Breast epithelium (tissue), 4 donors: ENCODE data around the gene KIF6. TPM values are rescaled to one million over a fixed set of nuclear protein-coding genes. Genes with fewer than 3 reads are reported as not detected.

ENCODE experiments used
- DNase-seq, 2 donors: peaks; one replicate each; pipeline ENCODE4 v3.0.0-alpha.2; 2019; ENCODE audit warnings: low spot score in 2 of 2
- H3K27ac ChIP-seq, 2 donors: fragments of 200-600 bp; sonication (generic) in 1 of 2; one replicate each; pipeline ENCODE4 v1.5.1; 2016 to 2019; ENCODE audit warnings: mild to moderate bottlenecking in 1 of 2
- H3K27me3 ChIP-seq, 2 donors: fragments of 200-600 bp; sonication (generic) in 1 of 2; one replicate each; pipeline versions ENCODE4 v1.5.1 to v1.6.0; 2017 to 2019; ENCODE audit warnings: control low read depth in 1 of 2, mild to moderate bottlenecking in 1 of 2
- H3K36me3 ChIP-seq: fragments of 200-600 bp; one replicate; pipeline ENCODE4 v1.5.1; 2019
- H3K4me1 ChIP-seq, 2 donors: fragments of 200-600 bp; sonication (generic); one replicate each; pipeline ENCODE4 v1.5.1; 2016 to 2019; ENCODE audit warnings: control low read depth in 1 of 2
- H3K4me3 ChIP-seq, 3 donors: fragments of 200-600 bp; sonication (generic); 1 replicate in 2 of 3; 2 replicates in 1 of 3; pipeline ENCODE4 v1.5.1; 2016 to 2019; ENCODE audit warnings: mild to moderate bottlenecking in 3 of 3, moderate library complexity in 2 of 3
- H3K9me3 ChIP-seq, 2 donors: fragments of 200-600 bp; sonication (generic) in 1 of 2; one replicate each; pipeline ENCODE4 v1.5.1; 2016 to 2019; ENCODE audit warnings: control low read depth in 1 of 2
- CTCF ChIP-seq, 3 donors: fragments of 450-650 bp; IDR thresholded peaks; one replicate each; pipeline ENCODE4 v1.5.1; 2016 to 2017; ENCODE audit warnings: antibody characterized with exemption in 3 of 3, mild to moderate bottlenecking in 3 of 3, moderate library complexity in 3 of 3
- POLR2A ChIP-seq: fragments of 450-650 bp; IDR thresholded peaks from one replicate; pipeline ENCODE4 v1.6.1; 2016; ENCODE audit warnings: antibody characterized with exemption, mild to moderate bottlenecking, moderate library complexity
- POLR2AphosphoS5 ChIP-seq, 3 donors: sonication (generic); formaldehyde crosslinking; IDR thresholded peaks; one replicate each; pipeline ENCODE4 v1.6.1; 2017; ENCODE audit warnings: antibody characterized with exemption in 3 of 3
- intact Hi-C: fragments of 100-400 bp; cut with DNase I; formaldehyde crosslinking; loops from one replicate; pipeline ENCODE4 v1.15.1; 2023; ENCODE audit warnings: low total_unique reads
- total RNA-seq, 3 donors: library from RNA; depleted of rRNA; stranded (reverse); fragments of >200 nt; gene quantifications; one replicate each; pipeline ENCODE4 v1.1.0, GENCODE V29; 2016

KIF6 gene
- total RNA-seq, 3 donors from 2014 or later: under 0.01 to 0.80 (median 0.15) TPM

DNA sequence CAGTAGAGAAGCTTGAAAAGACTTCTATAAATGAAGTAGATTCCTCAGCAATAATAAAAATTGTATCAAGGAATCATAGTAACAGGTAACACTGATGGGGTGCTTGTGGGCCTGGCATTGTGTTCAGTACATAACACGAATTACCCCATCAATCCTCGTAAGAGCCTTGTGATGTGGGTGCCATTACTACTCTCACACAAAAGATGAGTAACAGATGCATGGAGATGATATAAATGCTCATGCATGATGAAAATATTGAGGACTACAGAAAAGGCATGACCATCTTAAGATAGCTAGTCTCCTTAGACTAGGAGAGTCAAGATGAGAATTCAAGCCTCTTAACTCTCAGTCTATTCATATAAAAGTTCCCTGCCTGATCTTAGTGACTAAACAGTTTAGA, 158.1 kb downstream of the KIF6 start:
- intact Hi-C loops: no loop called here
- no peaks in the 10 kb centered on the region for H3K9me3 ChIP-seq
- H3K4me1 ChIP-seq: no peaks in the 10 kb centered on the region
- no peak for DNase-seq
- TF ChIP-seq POLR2AphosphoS5 (IDR thresholded peaks at IDR 0.05) (no peak), CTCF (IDR thresholded peaks at IDR 0.05) (no peak), POLR2A (no peak)
- H3K27me3 ChIP-seq: no peaks in the 10 kb centered on the region
- no peak overlapping the region for H3K4me3 ChIP-seq
- H3K36me3 ChIP-seq: no peaks in the 10 kb centered on the region
- no peak overlapping the region for H3K27ac ChIP-seq

- Histone ChIP-seq H3K36me3 (no peaks in the 10 kb centered on the region), H3K27me3 (no peaks in the 10 kb centered on the region), H3K27ac (no peak overlapping the region), H3K4me3 (no peak overlapping the region), H3K4me1 (no peaks in the 10 kb centered on the region), H3K9me3 (no peaks in the 10 kb centered on the region)
- TF ChIP-seq CTCF (IDR thresholded peaks at IDR 0.05) (no peak), POLR2A (no peak), POLR2AphosphoS5 (IDR thresholded peaks at IDR 0.05) (no peak)
- no peak for DNase-seq
- intact Hi-C loops: no loop called here
These were observed 158.8 kb downstream of the KIF6 start for GRCh38 chr6:39566456-39566855.

DNA sequence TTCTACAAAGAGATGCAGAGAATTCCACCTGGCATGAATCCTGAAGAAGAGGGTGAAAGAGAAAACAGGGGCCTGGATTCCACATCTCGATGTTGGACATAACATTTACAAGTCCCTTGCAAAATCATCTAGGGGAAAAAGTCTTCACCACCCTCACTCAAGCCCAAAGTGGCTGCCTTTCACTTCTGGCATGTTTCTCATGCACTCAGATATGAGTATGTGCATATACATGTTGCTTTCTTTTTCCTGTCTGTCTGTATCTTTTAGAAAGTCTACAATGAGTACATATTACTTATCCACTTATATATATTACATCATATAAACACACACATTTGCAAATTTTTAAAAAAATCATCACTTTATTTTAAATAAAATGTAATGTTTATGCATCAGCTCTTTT, 159.3 kb downstream of the KIF6 start:
- no peaks in the 10 kb centered on the region for H3K9me3 ChIP-seq
- H3K27me3 ChIP-seq: no peaks in the 10 kb centered on the region
- H3K4me3 ChIP-seq: no peak overlapping the region
- no peak overlapping the region for H3K27ac ChIP-seq
- no peaks in the 10 kb centered on the region for H3K36me3 ChIP-seq
- no peak for DNase-seq
- intact Hi-C loops: no loop called here
- no peaks in the 10 kb centered on the region for H3K4me1 ChIP-seq
- TF ChIP-seq POLR2A (no peak), CTCF (IDR thresholded peaks at IDR 0.05) (no peak), POLR2AphosphoS5 (IDR thresholded peaks at IDR 0.05) (no peak)

- H3K27me3 ChIP-seq: no peaks in the 10 kb centered on the region
- DNase-seq: no peak
- H3K4me3 ChIP-seq: no peak overlapping the region
- no peaks in the 10 kb centered on the region for H3K36me3 ChIP-seq
- intact Hi-C loops: no loop called here
- TF ChIP-seq CTCF (IDR thresholded peaks at IDR 0.05) (no peak), POLR2AphosphoS5 (IDR thresholded peaks at IDR 0.05) (no peak), POLR2A (no peak)
- no peaks in the 10 kb centered on the region for H3K4me1 ChIP-seq
- H3K27ac ChIP-seq: no peak overlapping the region
- H3K9me3 ChIP-seq: no peaks in the 10 kb centered on the region
These were observed 161.5 kb downstream of the KIF6 start for GRCh38 chr6:39563566-39564311.

GRCh38 chr6:39561536-39562266, 163.5 kb downstream of the KIF6 start:
- intact Hi-C loops: no loop called here
- DNase-seq: no peak
- Histone ChIP-seq H3K36me3 (no peaks in the 10 kb centered on the region), H3K4me3 (no peak overlapping the region), H3K27ac (peak overlapping the region in 1 of 2 donors; percentile 9), H3K27me3 (no peaks in the 10 kb centered on the region), H3K9me3 (no peaks in the 10 kb centered on the region), H3K4me1 (no peaks in the 10 kb centered on the region)
- no peak for TF ChIP-seq CTCF (IDR thresholded peaks at IDR 0.05)
- peak in 2 of 3 donors; percentile 10 to 41 for TF ChIP-seq POLR2AphosphoS5 (IDR thresholded peaks at IDR 0.05)
